GM12892 (cell line): ENCODE measurements around the gene CLK4.

Experiments used
- POLR2A ChIP-seq: IDR thresholded peaks from 2 replicates; pipeline ENCODE4 v1.6.1; 2011; ENCODE audit warnings: low read depth, low read length, control low read depth
- TAF1 ChIP-seq: IDR thresholded peaks from 2 replicates; pipeline ENCODE4 v1.6.1; 2011; ENCODE audit warnings: low read depth, mild to moderate bottlenecking, control low read depth, low read length, borderline replicate concordance

GRCh38 chr5:178670351-178670885 lies 43.6 kb upstream of the CLK4 start:
- TF ChIP-seq POLR2A (no peak), TAF1 (no peak)
